HepG2 (cell line): ENCODE data around the gene CDC6. TPM values are rescaled to one million over a fixed set of nuclear protein-coding genes. Genes with fewer than 3 reads are reported as not detected.

Experiments used
- AHDC1 ChIP-seq: sonication (generic); formaldehyde crosslinking; IDR thresholded peaks from 2 replicates; pipeline ENCODE4 v1.5.1; 2020; ENCODE audit warnings: mild to moderate bottlenecking, missing genetic modification reagents, borderline replicate concordance
- PRDM10 ChIP-seq: sonication (generic); formaldehyde crosslinking; IDR thresholded peaks from 2 replicates; pipeline ENCODE4 v1.4.0; 2020; ENCODE audit warnings: low read depth, missing genetic modification reagents
- RBM22 ChIP-seq: fragments of 200-400 bp; formaldehyde crosslinking; optimal IDR thresholded peaks from 2 replicates; pipeline ENCODE3; 2017; ENCODE audit warnings: mild to moderate bottlenecking, low read length, moderate library complexity
- SATB2 ChIP-seq: sonication (generic); formaldehyde crosslinking; IDR thresholded peaks from 2 replicates; pipeline ENCODE4 v1.5.0; 2020; ENCODE audit warnings: missing genetic modification reagents
- THAP9 ChIP-seq: sonication (generic); formaldehyde crosslinking; IDR thresholded peaks from 2 replicates; pipeline ENCODE4; 2020; ENCODE audit warnings: missing genetic modification reagents, mild to moderate bottlenecking, borderline replicate concordance
- ZBTB4 ChIP-seq: sonication (generic); formaldehyde crosslinking; IDR thresholded peaks from 2 replicates; pipeline ENCODE4 v1.4.0; 2020; ENCODE audit warnings: missing genetic modification reagents, mild to moderate bottlenecking, borderline replicate concordance
- ZEB1 ChIP-seq: IDR thresholded peaks from 2 replicates; pipeline ENCODE4 v1.6.1; 2012; ENCODE audit warnings: mild to moderate bottlenecking, low read depth, inconsistent platforms; ENCODE audit not compliant: insufficient replicate concordance
- ZFP90 ChIP-seq: sonication (generic); formaldehyde crosslinking; IDR thresholded peaks from 2 replicates; pipeline ENCODE4 v1.8.0; 2022; ENCODE audit warnings: missing genetic modification reagents, mild to moderate bottlenecking, inconsistent platforms, borderline replicate concordance
- ZNF580 ChIP-seq: IDR thresholded peaks from 2 replicates; pipeline ENCODE4 v1.6.1; 2016; ENCODE audit warnings: low read depth, borderline replicate concordance
- ZNF780A ChIP-seq: sonication (generic); formaldehyde crosslinking; IDR thresholded peaks from 2 replicates; pipeline ENCODE4 v1.8.0; 2022; ENCODE audit warnings: mild to moderate bottlenecking, missing genetic modification reagents, moderate library complexity
- polyA plus RNA-seq, 8 experiments: library from polyadenylated mRNA; depleted of rRNA in 3 of 8; stranded (reverse) in 7 of 8; unstranded in 1 of 8; fragments of >200 nt; fragmentation: Illumina TruSeq in 4 of 8; extraction: Trizol in 4 of 8; gene quantifications; 2 replicates each; pipeline versions ENCODE4 v1.2.1 to v1.2.3, GENCODE V29; 2011 to 2016; ENCODE audit warnings: low read depth in 4 of 8, missing spikeins in 1 of 8, mixed read lengths in 1 of 8; ENCODE audit not compliant: insufficient read depth in 1 of 8
- total RNA-seq, 5 experiments: library from RNA; depleted of rRNA; stranded (reverse); fragments of >200 nt; fragmentation: Illumina TruSeq; extraction: Trizol; gene quantifications; 2 replicates each; pipeline ENCODE4 v1.2.3, GENCODE V29; 2016; ENCODE audit warnings: low read depth in 1 of 5

The CDC6 gene
- total and polyA plus RNA-seq, 2 of the 13 experiments (the other 11 are each of a cell fraction or from before 2014, with no cell fraction given) = 17.4 to 114 TPM

- TF ChIP-seq ZBTB4 (CRISPR knock-in tag) (peak; percentile 78; the same call in 1 of the 2 replicates), ZNF580 (no peak; the same call in 1 of the 2 replicates), ZEB1 (no peak), THAP9 (peak; percentile 86; the same call in 1 of the 2 replicates), ZFP90 (peak; percentile 95), ZNF780A (CRISPR knock-in tag) (0 out of 2 replicates have a peak, but pooled peaks have one; percentile 62), AHDC1 (CRISPR knock-in tag) (no peak), RBM22 (no peak), PRDM10 (CRISPR knock-in tag) (peak; percentile 94), SATB2 (CRISPR knock-in tag) (no peak)
Measured at GRCh38 chr17:40287494-40288369, at the start of gene CDC6 (continued).
